ENCODE data around the gene ENTREP3.
"Not testable (repeated sequence)": the region's sequence is repeated elsewhere in the genome, so short reads cannot be mapped to it uniquely, and the experiment has no call there.

The ENTREP3 gene

GRCh38 chr1:155250633-155251449, 4.4 kb downstream of the ENTREP3 start:
- DNase-seq = peak; percentile 86

GRCh38 chr1:155250246-155250632, 5.0 kb downstream of the ENTREP3 start:
- DNase-seq = no peak

- no peak for DNase-seq
Measured at GRCh38 chr1:155247667-155248553, 7.4 kb downstream of the ENTREP3 start.

GRCh38 chr1:155246796-155247195, 8.5 kb downstream of the ENTREP3 start:
- not testable (repeated sequence) for DNase-seq

GRCh38 chr1:155245163-155245524, 10.1 kb downstream of the ENTREP3 start:
- no peak for DNase-seq

GRCh38 chr1:155244368-155245162, 10.7 kb downstream of the ENTREP3 start:
- peak; percentile 99 for DNase-seq

GRCh38 chr1:155242805-155243358, 12.4 kb downstream of the ENTREP3 start:
- no peak for DNase-seq

- no peak for DNase-seq
Measured at GRCh38 chr1:155241841-155242264, 13.4 kb downstream of the ENTREP3 start.

- peak; percentile 77 for DNase-seq
Measured at GRCh38 chr1:155241069-155241679, 14.1 kb downstream of the ENTREP3 start.

GRCh38 chr1:155236451-155236850, 18.8 kb downstream of the ENTREP3 start:
- no peak for DNase-seq

- DNase-seq = not testable (repeated sequence)
Measured at GRCh38 chr1:155235375-155235774, 19.9 kb downstream of the ENTREP3 start.

GRCh38 chr1:155233502-155233901, 21.8 kb downstream of the ENTREP3 start:
- not testable (repeated sequence) for DNase-seq

- DNase-seq = not testable (repeated sequence)
Measured at GRCh38 chr1:155232001-155232978, 23.0 kb downstream of the ENTREP3 start.

- DNase-seq = not testable (repeated sequence)
Measured at GRCh38 chr1:155231302-155231701, 24.0 kb downstream of the ENTREP3 start.

GRCh38 chr1:155228096-155228427, 27.2 kb downstream of the ENTREP3 start:
- DNase-seq = no peak

GRCh38 chr1:155227261-155228095, 27.8 kb downstream of the ENTREP3 start:
- DNase-seq = peak; percentile 99

GRCh38 chr1:155226910-155227260, 28.4 kb downstream of the ENTREP3 start:
- DNase-seq = peak; percentile 86

- peak; percentile 86 for DNase-seq
Measured at GRCh38 chr1:155226188-155226909, 28.9 kb downstream of the ENTREP3 start.

GRCh38 chr1:155225404-155225759, 29.9 kb downstream of the ENTREP3 start:
- not testable (repeated sequence) for DNase-seq

GRCh38 chr1:155223047-155223446, 32.2 kb downstream of the ENTREP3 start:
- DNase-seq = no peak

Data from NCI-H1105 treated with DMSO at 0.1 percent for 48 hours (cell line).